GM12873 (cell line): ENCODE measurements around the gene RRAS.

Experiments
- TF ChIP-seq, protein P1 (sequence below): IDR thresholded peaks from 2 replicates; pipeline ENCODE4 v1.5.1; 2012; ENCODE audit warnings: low read depth, mild to moderate bottlenecking, moderate library complexity, low read length, control low read depth; ENCODE audit not compliant: insufficient read depth; ENCODE audit errors: missing control alignments

RRAS gene

DNA sequence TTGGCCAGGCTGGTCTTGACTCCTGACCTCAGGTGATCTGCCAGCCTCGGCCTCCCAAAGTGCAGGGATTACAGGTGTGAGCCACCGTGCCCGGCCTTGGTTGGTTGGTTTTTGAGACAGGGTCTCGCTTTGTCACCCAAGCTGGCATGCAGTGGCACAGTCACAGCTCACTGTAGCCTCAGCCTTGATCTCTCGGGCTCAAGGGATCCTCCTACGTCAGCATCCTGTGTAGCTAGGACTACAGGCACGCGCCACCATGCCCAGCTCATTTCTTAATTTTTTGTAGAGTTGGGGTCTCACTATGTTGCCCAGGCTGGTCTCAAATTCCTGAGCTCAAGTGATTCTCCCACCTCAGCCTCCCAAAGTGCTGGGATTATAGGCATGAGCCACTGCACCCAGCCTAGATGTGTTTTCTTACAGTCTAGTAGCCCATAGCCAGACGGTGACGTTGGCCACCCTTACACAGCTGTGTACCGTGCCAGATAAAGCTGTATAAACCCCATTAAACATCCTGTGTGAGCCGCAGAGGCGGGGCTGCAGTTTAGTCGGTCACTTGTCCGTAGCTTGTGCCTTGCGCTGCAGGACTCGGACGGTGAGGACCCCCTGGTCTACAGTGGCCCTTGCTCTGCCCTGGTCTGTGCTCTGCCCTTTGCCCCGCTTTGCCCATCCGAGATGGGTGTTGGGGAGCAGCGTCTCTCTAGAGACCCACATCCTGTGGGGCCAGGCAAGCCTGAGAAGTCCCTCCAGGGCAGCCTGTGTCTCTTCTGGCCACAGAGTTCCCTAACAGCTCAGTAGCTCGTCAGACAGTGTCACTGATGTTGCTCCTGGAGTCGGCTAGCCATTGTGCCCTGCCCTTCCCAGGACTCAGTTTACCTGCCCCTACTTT is 15.9 kb upstream of the RRAS start:
- TF ChIP-seq, protein P1, sequence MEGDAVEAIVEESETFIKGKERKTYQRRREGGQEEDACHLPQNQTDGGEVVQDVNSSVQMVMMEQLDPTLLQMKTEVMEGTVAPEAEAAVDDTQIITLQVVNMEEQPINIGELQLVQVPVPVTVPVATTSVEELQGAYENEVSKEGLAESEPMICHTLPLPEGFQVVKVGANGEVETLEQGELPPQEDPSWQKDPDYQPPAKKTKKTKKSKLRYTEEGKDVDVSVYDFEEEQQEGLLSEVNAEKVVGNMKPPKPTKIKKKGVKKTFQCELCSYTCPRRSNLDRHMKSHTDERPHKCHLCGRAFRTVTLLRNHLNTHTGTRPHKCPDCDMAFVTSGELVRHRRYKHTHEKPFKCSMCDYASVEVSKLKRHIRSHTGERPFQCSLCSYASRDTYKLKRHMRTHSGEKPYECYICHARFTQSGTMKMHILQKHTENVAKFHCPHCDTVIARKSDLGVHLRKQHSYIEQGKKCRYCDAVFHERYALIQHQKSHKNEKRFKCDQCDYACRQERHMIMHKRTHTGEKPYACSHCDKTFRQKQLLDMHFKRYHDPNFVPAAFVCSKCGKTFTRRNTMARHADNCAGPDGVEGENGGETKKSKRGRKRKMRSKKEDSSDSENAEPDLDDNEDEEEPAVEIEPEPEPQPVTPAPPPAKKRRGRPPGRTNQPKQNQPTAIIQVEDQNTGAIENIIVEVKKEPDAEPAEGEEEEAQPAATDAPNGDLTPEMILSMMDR: no peak

DNA sequence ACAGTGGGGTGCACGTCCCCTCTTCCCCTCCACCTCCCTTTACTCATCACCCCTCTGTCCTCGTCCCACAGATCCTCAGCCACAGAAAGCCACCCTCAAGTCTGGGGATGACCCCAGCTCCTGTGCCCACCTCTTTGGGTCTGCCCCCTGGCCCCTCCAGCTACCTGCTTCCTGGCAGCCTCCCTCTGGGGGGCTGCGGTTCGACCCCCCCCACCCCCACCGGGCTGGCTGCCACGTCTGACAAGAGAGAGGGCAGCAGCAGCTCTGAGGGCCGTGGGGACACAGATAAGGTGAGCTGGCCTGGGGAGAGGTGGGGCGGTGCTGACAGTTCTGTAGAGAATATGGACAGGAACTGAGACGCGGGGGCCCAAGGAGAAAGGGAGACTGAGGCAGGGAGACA is 14.6 kb upstream of the RRAS start:
- TF ChIP-seq, protein P1: no peak

DNA sequence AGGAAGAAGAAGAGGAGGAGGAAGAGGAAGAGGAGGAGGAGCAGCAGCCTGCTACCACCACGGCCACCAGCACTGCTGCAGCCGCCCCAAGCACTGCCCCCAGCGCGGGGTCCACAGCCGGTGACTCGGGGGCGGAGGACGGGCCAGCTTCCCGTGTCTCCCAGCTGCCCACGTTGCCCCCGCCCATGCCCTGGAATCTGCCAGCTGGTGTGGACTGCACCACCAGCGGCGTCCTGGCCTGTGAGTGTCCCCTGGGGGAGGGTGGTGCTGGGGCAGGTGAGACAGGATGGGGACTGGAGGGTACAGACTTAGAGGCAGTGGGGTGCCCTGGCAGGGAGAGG is 13.5 kb upstream of the RRAS start:
- TF ChIP-seq, protein P1: no peak

DNA sequence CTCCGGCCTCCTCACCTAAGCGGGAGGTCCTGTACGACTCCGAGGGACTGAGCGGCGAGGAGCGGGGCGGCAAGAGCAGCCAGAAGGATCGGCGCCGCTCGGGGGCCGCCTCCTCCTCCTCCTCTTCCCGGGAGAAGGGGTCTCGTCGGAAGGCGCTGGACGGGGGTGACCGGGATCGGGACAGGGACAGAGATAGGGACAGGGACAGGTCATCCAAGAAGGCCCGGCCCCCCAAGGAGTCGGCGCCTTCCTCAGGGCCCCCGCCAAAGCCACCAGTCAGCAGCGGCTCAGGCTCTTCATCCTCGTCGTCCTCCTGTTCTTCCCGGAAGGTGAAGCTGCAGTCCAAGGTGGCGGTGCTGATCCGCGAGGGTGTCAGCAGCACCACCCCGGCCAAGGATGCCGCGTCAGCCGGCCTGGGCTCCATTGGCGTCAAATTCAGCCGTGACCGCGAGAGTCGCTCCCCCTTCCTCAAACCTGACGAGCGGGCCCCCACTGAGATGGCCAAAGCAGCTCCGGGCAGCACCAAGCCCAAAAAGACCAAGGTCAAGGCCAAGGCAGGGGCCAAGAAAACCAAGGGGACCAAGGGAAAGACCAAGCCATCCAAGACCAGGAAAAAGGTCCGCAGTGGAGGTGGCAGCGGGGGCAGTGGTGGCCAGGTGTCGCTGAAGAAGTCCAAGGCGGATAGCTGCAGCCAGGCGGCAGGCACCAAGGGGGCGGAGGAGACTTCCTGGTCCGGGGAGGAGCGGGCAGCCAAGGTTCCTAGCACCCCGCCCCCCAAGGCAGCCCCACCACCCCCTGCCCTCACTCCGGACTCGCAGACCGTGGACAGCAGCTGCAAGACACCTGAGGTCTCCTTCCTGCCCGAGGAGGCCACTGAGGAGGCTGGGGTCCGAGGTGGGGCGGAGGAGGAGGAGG is 12.9 kb upstream of the RRAS start:
- TF ChIP-seq, protein P1: no peak

DNA sequence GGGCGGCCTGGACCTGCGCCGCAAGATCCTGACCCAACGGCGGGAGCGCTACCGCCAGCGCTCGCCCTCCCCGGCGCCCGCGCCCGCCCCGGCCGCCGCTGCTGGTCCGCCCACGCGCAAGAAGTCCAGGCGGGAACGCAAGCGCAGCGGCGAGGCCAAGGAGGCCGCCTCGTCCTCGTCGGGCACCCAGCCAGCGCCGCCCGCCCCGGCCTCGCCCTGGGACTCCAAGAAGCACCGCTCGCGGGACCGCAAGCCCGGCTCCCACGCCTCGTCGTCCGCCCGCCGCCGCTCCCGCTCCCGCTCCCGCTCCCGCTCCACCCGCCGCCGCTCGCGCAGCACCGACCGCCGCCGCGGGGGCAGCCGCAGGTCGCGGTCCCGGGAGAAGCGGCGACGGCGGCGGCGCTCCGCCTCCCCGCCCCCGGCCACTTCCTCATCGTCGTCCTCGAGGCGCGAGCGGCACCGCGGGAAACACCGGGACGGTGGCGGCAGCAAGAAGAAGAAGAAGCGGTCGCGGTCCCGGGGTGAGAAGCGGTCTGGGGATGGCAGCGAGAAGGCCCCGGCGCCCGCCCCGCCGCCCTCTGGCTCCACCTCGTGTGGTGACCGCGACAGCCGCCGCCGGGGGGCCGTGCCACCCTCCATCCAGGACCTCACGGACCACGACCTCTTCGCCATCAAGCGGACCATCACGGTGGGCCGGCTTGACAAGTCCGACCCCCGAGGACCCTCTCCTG is 12.0 kb upstream of the RRAS start:
- TF ChIP-seq, protein P1: no peak

DNA sequence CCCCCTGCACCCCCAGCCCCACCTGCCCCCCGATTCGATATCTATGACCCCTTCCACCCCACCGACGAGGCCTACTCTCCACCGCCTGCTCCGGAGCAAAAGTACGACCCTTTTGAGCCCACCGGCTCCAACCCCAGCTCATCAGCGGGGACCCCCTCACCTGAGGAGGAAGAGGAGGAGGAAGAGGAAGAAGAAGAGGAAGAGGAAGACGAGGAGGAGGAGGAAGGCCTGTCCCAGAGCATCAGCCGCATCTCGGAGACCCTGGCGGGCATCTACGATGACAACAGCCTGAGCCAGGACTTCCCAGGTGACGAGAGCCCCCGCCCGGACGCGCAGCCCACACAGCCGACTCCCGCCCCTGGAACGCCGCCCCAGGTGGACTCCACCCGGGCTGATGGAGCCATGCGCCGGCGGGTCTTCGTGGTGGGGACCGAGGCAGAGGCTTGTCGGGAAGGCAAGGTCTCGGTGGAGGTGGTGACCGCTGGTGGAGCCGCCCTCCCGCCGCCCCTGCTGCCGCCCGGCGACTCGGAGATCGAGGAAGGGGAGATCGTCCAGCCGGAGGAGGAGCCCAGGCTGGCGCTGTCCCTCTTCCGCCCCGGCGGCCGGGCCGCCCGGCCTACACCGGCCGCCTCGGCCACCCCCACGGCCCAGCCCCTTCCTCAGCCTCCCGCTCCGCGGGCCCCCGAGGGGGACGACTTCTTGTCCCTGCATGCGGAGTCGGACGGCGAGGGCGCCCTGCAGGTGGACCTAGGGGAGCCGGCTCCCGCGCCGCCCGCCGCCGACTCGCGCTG is 11.3 kb upstream of the RRAS start:
- TF ChIP-seq, protein P1: no peak
